ENCODE measurements around the gene ENOX1.

The ENOX1 gene

DNA sequence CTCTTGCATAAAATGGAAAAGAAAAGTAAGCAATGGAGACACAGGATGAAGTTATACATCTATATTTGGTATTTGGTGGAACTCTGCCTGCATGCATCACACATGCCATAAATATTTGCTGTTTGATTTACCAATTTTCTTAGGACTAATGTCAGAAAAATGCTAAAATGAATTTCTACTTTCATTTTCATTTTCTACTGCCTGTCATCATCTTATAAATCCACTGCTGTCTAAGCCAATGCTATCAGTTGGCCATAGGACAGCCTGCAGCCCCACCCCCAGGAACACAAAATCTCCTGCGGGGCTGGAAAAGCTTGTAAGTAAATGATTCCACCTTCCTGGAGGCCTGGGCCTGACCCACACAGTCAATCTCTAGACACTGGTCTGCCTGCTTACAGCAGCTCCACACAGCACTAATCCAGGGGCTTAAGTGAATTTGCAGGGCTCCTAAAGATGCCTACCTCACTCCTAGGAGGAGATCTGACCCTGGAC, 122.0 kb downstream of the ENOX1 start:
- DNase-seq: no peak

DNA sequence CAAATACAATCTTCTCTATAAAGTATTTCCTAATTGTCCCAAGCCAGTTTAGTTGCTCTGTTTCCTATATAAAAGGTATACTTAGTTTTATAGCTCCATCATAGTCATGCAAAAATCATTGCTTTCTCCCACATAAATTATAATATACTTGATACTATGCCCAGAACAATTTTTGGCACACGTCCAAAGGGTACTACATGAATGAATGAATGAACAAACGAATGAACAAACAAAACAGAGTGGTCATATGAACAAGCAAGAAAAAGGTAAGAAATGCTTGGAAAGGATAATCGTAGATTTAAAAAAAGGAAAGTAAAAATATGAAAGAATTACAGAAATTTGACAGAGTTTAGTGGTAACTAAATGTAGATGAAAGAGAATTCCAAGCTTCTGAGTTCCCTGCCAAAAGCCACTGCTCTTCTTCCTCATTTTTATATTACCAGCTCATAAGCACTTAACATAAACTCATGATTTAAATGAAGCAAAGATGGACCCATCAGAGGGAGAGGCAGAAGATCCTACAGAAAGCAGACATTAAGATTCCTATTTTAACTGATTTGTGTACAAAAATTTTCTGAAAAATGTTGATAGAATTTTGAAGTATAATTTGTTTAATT, 123.2 kb downstream of the ENOX1 start:
- DNase-seq: no peak

DNA sequence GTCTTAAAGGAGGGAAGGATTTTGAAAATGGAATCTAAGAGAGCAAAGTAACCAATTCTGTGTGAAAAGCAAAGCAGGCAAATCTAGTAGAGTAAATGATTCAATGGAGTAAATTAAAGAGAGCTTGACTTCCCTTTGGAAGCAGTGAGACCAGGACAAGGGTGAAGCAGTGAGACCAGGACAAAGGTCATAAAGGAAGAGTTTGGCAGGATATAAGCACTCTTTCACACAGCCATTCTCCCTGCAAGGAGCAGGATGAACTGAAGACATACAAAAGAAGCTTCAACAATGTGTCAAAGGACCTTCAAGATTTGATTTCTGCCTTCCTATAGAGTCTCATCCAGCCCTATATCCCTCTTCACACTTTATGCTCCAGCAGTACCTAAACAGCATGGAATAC, 123.8 kb downstream of the ENOX1 start:
- no peak for DNase-seq

DNA sequence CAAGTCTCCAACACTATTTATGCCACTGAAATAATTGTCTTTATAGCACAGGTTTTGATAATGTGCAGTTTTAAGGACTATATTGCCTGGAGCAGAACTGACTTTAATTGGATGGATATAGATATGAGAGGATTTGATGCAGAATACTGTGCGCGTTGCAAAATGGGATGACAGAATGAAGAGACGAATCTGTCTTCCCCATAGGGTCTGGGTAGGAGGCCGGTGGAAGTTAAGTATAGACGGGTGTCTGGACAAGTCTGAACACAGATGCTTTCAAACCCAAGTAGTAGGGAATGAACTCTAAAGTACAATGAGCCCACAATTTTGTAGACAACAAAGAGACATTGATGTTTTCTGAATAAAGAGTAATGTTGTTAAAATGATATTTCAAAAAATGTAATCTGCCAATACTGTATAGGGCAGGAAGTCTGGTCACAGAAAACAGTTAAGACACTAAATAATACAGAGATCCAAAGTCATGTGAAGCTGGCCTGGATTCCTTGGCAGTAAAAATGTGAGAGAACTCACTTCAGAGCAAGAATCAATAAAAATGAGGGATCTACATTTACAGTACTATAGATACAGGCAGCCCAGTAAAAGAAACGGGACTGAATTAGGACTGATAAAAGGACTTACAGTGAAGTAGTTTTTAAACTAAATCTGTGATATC, 125.5 kb downstream of the ENOX1 start:
- no peak for DNase-seq

DNA sequence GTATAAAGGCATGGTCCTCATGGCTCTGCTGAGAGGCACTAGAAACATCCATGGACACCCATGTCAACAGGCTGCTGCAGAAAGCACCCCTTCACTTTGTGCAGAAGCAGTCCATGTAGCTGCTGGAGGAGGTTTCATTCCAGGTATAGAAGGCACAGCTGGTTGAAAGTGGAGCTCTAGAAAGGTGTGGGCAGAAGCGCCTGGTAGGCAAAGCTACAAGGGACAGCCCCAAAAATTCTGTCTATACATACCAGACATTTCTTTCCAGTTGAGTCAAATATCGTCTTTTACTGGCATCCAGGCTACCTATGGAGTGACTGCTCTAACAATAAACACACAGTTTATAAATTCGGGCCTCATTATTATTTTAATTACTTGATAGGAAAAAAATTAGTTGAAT, 129.3 kb downstream of the ENOX1 start:
- no peak for DNase-seq

DNA sequence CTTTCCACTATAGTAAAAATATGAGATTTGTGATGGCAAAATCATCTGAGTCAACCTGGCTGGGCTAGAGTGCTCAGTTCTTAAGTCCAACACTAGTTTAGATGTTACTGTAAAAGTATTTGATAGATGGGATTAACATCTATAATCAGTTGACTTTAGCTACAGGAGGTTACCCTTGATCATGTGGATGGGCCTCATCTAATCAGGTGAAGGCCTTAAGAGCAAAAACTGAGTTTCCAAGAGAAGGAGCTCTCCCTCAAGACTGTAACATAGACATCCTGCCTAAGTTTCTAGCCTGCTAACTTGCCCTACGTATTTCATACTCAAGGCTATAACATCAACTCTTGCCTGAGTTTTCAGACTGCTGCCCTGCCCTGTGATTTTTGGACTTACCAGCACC, 132.8 kb downstream of the ENOX1 start:
- no peak for DNase-seq

DNA sequence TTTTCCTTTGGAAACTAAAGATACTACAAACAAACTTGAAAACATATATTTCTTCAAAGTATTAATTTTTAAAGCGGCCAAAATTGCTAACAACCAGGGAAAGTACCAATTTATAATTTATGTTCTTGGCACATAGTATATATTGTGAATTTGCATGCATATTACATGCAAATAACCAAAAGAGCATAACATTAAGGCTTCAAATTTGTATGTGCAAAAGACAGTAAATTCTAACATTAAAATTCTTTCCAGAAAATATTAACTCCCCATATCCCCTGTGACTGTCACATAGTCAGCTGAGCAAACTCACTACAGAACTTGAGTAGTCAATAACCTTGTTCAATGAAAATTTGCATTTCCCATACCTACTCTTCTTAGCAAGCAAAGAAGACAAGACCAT, 133.4 kb downstream of the ENOX1 start:
- DNase-seq: no peak

DNA sequence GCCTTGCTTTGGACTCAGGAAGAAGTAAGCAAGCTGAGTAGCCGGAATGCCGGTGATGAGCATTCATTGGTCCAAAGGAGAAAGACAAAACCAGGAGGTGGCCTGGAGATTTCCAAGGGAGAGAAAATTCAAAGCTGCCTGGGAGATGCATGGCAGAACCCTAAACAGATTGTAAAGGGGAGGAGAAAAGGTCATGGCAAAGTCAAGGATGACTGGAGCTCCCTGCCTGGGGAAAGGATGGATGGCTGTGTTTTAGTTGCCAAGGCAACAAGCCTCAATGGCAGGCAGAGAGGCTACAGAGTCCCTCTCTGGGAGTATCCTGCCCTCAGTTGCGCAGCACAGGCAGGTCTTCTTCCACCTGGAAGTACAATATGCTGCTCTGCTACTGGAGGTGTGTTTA, 134.0 kb downstream of the ENOX1 start:
- no peak for DNase-seq

DNA sequence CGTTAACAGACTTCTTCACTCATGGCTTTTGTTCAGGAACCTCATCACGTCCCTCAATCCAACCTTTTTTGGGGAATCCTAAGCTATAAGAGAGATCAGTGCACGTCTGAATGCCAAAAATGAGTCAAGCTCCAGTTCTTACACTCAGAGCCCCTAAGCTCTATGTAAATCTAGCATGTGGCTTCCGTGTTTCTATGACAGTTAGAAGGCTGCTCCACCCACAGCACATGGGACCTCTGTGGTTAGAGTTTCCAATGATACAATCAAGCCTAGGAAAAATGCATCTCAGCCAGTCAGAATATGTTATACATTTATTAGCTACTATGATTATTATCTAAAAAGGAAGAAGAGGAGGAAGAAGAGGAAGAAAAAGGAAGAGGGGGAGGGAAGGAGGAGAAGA, 135.9 kb downstream of the ENOX1 start:
- DNase-seq: no peak

DNA sequence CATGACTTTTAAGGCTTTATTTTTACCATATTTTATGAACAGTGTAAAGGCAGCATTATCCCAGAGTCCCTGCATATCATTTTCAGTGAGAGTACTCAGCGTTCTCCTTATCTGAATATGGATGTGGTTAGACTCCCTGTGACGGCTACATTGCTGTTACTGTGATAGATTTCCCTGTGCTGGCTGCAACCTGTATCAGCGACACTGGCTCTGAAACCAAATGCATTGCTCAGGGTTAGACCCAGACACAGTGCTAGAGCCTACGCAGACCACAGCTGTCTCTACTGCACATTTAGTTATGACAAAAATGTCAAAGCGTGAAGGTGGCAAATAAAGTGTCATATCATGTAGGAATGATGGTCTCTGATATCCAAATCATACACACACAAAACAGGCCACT, 138.0 kb downstream of the ENOX1 start:
- no peak for DNase-seq

DNA sequence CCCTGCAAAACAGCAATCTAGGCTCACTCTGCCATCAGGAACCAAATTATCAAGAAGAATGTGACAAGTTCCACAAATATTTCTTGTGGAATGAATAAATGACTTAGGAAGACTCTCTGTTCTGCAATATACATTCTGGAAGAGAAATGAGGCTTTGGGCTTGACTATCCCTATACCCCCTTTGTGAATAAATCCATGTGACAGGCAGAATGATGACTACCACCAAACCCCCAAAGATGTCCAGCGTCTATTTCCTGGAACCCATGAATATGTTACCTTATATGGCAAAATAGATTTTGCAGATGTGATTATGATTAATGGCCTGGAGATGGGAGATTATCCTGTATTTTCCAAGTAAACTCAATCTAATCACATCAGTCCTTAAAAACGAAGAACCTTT, 139.3 kb downstream of the ENOX1 start:
- DNase-seq: no peak

DNA sequence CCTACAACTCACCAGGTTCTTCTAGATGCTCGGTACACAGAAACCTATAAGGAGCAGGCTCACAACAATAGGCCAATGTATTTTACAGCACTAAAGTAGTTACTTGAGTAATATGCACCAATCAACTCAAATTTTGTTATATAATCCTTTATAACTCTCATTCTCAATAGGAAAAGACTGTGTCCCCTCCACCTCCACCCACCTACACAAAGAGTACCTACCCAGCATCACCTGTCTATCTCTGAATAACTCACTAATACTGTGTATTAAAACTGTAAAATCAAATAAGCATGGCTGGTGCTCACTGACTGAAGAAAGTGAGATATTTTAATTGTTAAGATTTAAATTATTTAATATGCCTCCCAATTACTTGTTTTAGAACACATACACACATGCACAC, 146.3 kb downstream of the ENOX1 start:
- no peak for DNase-seq

DNA sequence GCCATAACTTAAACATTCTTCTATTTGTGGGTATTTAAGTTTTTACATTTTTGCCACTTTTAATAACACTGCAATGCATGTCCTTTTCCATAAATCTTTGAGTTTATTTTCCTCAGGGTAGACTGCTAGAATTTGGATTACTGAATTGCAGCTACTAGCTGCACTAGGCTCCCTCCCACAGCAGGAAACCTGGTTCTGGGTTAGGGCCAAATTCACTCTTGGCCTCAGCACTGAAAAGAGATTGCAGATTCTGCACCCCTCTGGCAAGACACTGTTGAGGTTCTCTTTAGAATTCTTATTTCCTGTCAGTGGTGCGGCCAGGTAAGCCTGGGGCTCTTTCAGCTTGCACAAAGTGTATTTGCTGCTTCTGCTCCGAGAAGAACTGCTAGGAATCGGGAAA, 155.7 kb downstream of the ENOX1 start:
- no peak for DNase-seq

DNA sequence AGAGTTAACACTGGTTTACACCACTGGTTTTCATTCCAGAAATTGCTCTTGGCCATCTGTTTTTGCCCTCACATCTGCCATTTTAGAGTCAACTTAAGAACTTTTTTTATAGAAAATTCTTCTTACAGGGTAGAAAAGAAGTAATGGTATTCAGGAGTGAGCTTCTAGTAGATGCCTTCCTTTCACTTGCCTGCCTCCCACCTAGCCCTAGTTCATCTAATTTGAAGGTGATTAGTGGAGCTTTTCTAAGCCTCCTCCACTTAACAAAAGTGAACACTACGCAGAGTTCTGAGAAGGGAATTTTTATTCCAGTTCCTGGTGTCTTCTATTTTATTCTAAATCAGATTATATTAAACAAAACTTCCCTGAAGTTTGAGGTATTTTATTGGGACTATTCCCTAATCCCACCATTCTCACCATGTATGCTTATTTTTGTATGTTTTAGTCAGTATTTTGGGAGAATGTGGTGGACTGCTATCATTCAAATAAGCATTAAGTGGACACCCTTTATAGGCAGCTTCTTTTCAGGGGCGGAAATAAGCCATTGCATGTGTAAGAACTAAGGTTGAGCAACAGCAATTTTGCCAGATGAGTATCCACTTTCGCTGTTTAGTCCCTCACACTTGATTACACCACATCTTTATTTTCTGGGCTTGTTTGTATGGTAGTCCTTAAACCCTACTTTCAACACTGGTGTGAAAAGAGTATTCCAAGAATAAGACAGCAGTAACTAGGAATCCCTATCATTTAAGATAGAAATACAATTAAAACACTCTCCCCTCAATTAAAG, 156.9 kb downstream of the ENOX1 start:
- DNase-seq: no peak

DNA sequence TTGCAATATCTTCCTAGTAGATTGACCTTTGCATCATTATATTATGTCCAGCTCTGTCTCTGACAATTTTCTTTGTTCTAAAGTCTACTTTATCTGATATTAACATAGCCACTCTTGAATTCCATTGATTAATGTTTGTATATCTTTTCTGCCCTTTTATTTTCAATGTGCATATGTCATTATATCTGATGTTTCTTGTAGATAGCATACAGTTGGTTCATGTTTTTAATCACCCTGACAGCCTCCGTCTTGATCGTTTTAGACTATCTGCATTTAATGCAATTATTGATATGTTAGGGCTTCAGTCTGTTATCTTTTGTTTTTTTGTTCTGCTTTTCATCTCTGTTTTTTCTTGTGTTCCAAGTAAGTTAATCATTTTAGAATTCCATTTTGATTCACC, 159.8 kb downstream of the ENOX1 start:
- no peak for DNase-seq

DNA sequence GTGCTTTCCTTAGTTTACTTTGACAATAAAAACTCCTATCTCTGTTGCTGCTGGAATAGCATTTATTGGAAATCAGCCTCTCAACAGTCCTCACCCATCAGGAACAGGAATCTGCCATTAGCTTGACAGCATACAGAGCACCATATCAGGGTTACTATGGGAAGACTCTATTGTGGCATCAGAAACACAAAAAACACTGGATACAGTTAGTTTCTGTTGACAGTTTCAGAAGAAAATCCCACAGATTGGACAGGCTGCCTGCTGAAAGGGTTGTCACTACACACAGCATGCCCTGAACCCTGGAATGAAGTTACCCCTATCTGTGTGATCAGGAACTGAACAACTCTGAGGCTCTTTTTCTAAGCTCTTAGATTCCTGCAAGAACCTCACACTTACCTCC, 172.7 kb downstream of the ENOX1 start:
- DNase-seq: no peak

DNA sequence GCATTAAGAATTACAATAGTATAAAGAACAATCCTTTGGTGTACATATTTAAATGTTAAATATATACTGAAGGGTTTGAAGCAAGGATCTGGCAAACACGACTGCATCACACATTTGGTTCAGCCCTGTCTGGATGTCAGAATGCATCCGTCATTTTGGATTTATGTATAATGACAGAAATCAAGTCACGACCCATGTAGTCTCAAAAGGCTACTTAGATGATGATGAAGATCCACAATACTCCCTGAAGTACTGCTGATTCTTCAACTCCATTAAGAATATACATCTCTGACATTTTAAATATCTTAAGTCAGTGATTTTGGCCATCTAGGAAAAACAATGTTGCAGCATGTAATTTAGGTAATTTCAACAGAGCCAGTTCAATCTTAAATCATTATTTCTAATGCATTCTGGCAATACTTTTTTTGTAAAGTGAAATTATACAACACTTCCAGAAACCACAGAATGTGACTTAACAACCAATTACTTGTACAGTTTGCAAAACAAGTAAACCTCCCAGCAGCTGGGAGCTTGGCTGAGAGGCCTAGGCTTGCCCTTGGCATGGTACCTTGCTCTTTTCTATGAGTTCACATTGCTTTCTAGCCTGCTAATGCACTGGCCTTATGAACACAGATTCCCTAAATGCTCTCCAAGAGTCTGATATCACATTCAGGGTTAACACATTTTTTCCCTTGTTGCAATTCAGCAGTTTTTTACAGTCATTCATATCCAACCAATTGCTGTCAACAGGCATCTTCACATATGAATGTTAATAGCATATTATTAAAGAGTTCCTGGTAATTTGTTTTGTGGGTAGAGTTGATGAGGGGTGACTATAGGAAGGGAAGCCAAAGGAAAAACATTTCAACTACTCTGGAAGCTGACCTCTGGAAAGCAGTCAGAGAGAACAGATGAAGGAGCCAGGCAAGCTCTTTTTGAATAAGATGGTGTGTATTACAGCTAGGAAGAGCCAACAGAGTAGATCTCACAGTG, 175.2 kb downstream of the ENOX1 start:
- DNase-seq: no peak

DNA sequence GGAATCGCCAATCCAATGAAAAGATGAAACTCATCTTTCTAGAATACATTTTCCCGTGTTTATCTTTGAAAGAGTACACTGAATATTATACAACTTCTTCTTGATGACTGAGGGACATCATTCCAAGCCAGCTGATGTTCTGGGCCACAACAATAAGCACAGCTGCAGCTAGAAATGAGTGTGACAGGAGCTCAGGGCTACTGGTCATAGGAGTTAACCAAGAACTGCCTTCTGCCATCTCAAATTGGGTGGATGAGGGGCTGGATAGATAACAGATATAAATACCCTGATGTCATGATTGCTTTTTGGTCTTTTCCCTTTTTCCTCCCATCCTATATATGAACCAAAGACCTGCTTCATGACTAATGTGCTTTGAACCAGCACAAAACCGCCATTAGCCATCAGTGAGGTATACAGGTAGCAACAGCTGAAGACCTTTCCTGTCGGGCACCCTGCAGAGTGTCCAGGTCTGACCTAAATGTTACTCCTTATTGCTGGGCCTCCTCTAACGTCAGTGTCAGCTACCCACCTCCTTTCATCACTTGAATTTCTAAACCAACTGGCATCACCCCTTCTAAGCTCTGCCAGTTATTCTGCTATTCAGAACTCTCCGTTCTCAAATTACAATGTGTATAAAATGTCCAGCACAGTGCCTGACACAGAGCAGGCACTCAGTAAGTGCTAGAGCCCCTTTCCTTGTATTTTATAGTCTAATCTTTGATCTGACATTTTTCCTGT, 178.2 kb downstream of the ENOX1 start:
- no peak for DNase-seq

DNA sequence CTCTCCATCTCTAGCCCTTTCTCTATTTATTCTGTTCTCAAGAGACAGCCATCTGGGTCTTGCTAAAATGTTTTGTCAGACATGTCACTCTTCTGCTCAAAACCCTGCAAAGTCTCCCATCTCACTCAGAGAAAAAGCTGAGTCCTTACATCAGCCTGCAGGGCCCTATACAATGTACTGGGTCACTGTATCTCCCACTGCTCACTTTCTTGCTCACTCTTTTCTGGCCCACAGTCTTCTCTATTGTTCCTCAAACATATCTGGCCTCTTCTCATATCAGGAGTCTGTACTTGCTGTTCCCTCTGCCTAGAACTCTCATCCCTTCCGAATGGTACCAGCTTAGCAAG, 189.2 kb downstream of the ENOX1 start:
- no peak for DNase-seq

DNA sequence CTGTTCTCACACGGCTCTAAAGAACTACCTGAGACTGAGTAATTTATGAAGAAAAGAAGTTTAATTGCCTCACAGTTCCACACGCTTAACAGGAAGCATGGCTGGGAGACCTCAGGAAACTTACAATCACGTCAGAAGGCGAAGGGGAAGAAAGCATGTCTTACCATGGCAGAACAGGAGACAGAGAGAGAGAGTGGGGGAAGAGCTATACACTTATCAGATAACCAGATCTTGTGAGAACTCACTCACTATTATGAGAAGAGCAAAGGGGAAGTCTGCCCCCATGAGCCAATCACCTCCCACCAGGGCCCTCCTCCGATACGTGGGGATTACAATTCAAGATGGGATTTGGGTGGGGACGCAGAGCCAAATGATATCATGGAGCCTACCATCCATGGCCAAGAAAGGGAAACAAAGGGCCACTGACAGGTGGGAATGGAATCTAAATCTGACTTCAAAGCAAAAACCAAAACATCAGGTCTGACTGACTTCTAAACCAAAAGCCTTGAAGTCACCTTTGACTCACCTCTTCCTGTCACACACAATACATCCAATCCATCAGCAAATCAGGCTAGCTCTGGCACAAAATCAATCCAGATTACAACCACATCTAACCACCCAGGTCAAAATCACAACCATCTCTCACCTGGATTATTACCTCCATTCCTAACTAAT, 189.7 kb downstream of the ENOX1 start:
- DNase-seq: no peak

DNA sequence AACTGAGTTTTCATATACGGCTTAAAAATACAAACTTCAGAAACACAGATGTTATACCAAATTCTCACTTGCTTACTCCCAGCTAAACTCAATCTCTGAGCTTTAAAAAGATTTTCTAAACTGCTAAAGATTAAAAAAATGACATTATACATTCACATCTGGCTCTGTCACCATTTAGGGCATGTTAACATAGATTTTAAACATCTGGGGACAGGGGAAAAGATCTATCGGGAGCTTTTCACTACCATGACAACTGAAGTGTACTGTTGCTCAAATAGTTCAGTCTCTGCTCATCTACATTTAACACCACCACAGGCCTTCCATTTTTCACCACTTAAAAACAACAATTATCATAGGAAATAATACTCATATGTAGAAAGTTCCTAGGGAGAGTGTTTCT, 190.8 kb downstream of the ENOX1 start:
- DNase-seq: no peak

DNA sequence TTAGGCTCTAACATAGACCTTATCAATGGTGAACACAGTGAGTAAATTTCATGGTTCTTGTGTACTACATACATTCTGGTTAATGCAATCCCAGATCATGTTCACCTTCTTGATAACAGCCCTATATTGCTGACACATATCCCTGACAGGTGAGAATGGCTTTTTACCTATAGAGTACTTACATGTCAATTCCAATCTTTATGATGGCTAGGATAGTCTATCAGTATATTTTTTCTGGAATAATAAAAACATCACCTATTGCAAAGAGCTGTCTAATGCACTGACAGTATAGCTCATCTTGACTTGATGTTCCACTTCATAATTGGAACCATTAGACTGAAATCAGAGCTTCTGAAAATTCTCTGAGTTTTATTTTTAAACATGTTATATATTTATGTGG, 199.4 kb downstream of the ENOX1 start:
- no peak for DNase-seq

Measured in NCI-H1417 treated with DMSO at 0.1 percent for 48 hours (cell line).